Measurements from ENCODE around the gene CADM1. TPM values are rescaled to one million over a fixed set of nuclear protein-coding genes. Genes with fewer than 3 reads are reported as not detected.

Gene CADM1
- total RNA-seq, 1 experiment from 2014 or later: 0.79 TPM

DNA sequence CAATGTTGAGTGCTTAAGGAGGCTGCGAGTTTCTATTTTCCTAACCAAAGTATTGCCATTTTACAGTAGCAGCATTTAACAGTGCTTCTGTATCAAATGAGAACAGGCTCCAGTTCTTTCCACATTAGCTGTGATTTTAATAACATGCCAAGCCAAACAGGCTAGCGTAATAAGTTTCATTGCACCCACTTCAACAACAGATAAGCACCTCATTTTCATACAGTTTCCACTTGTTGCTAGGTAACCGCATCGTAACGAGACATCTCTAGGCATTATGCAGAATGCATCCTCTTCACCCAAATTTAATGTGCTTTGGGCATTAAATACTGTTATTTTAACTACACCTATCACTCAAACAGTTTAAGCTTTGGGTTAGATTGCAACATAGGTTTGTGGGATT lies 79.0 kb downstream of the CADM1 start (continued):
- no peak for TF ChIP-seq ZNF274 (IDR thresholded peaks at IDR 0.05; ENCODE audit: low read depth, low read length)
- no peak for TF ChIP-seq POLR2AphosphoS5 (IDR thresholded peaks at IDR 0.05; ENCODE audit: low read depth, low read length)
- TF ChIP-seq, protein P1, sequence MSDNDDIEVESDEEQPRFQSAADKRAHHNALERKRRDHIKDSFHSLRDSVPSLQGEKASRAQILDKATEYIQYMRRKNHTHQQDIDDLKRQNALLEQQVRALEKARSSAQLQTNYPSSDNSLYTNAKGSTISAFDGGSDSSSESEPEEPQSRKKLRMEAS (IDR thresholded peaks at IDR 0.05): no peak
- TF ChIP-seq EZH2 (IDR thresholded peaks at IDR 0.05): no peak
- no peak for TF ChIP-seq SIN3A (IDR thresholded peaks at IDR 0.05; ENCODE audit: low read depth)
- no peak for TF ChIP-seq EGR1 (IDR thresholded peaks at IDR 0.05; ENCODE audit: low read depth)

DNA sequence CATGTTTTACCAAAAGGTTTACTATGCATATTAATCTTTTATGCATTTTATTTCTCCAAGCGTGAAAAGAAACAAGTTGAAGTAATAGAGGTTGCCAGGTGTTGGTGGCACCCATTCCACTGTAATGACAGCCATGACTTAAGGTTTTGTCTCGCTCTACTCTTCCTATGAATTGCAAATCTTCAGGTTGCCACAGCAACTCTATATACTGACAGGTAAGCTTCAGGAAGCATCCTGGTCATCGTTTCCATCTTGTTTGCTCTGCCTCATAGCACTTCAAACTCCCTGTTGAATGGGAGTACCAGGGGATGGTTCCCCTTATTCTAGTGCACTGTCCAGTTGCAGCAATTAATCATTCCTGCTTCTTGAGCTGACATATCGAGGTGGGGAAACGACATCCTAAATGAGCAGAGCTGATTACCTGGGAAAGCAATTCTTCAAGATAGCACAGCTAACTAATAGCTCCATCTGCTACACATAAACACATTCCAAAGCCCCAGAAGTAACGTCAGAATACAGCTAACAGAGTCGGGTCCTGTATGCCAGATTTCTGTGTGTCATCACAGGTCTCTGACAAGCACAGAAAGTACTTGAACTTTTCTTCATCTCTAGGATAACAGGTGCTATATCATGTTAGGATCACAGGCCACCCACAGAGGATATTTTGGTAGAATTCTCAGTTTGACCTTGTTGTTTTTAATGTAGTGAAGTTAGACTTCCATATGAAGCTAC lies 80.3 kb downstream of the CADM1 start:
- no peak for TF ChIP-seq SP1 (IDR thresholded peaks at IDR 0.05; ENCODE audit: low read depth)
- TF ChIP-seq EGR1 (IDR thresholded peaks at IDR 0.05; ENCODE audit: low read depth): no peak
- no peak for TF ChIP-seq CEBPB (IDR thresholded peaks at IDR 0.05; ENCODE audit: low read depth)
- TF ChIP-seq, protein P1 (IDR thresholded peaks at IDR 0.05): no peak
- no peak for TF ChIP-seq SRF (IDR thresholded peaks at IDR 0.05; ENCODE audit: low read depth)
- TF ChIP-seq, protein P2, sequence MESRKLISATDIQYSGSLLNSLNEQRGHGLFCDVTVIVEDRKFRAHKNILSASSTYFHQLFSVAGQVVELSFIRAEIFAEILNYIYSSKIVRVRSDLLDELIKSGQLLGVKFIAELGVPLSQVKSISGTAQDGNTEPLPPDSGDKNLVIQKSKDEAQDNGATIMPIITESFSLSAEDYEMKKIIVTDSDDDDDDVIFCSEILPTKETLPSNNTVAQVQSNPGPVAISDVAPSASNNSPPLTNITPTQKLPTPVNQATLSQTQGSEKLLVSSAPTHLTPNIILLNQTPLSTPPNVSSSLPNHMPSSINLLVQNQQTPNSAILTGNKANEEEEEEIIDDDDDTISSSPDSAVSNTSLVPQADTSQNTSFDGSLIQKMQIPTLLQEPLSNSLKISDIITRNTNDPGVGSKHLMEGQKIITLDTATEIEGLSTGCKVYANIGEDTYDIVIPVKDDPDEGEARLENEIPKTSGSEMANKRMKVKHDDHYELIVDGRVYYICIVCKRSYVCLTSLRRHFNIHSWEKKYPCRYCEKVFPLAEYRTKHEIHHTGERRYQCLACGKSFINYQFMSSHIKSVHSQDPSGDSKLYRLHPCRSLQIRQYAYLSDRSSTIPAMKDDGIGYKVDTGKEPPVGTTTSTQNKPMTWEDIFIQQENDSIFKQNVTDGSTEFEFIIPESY (IDR thresholded peaks at IDR 0.05; ENCODE audit: extremely low read depth, insufficient replicate concordance, low read length): no peak
- TF ChIP-seq ZFX (IDR thresholded peaks at IDR 0.05): no peak
- TF ChIP-seq FOSL1 (IDR thresholded peaks at IDR 0.05; ENCODE audit: low read depth): no peak
- no peak for TF ChIP-seq YY1 (IDR thresholded peaks at IDR 0.05; ENCODE audit: extremely low read depth, insufficient replicate concordance, low read depth, low read length)
- TF ChIP-seq ZNF274 (IDR thresholded peaks at IDR 0.05; ENCODE audit: low read depth, low read length): no peak
- TF ChIP-seq EZH2 (IDR thresholded peaks at IDR 0.05): no peak
- TF ChIP-seq RAD21 (IDR thresholded peaks at IDR 0.05; ENCODE audit: low read depth): no peak
- TF ChIP-seq CBX3 (IDR thresholded peaks at IDR 0.05; ENCODE audit: low read depth): no peak
- TF ChIP-seq, protein P3, sequence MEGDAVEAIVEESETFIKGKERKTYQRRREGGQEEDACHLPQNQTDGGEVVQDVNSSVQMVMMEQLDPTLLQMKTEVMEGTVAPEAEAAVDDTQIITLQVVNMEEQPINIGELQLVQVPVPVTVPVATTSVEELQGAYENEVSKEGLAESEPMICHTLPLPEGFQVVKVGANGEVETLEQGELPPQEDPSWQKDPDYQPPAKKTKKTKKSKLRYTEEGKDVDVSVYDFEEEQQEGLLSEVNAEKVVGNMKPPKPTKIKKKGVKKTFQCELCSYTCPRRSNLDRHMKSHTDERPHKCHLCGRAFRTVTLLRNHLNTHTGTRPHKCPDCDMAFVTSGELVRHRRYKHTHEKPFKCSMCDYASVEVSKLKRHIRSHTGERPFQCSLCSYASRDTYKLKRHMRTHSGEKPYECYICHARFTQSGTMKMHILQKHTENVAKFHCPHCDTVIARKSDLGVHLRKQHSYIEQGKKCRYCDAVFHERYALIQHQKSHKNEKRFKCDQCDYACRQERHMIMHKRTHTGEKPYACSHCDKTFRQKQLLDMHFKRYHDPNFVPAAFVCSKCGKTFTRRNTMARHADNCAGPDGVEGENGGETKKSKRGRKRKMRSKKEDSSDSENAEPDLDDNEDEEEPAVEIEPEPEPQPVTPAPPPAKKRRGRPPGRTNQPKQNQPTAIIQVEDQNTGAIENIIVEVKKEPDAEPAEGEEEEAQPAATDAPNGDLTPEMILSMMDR (IDR thresholded peaks at IDR 0.05 in 2 of 3, conservative IDR thresholded peaks at IDR 0.05 in 1 of 3; ENCODE audit: borderline replicate concordance in 1 of 3, insufficient read depth in 1 of 3, low read depth in 2 of 3, low read length in 2 of 3): no peak
- no peak for TF ChIP-seq EZH2phosphoT487 (IDR thresholded peaks at IDR 0.05; ENCODE audit: borderline replicate concordance)
- TF ChIP-seq SIN3A (IDR thresholded peaks at IDR 0.05; ENCODE audit: low read depth): no peak
- no peak for TF ChIP-seq JUND (IDR thresholded peaks at IDR 0.05)

More for the DNA sequence above, 80.3 kb downstream of the CADM1 start:
- no peaks in the 10 kb centered on the region for H3K27me3 ChIP-seq (ENCODE audit: insufficient read depth, low read length)
- ChIA-PET POLR2A (no interaction called here), CTCF (no interaction called here), RAD21 (ENCODE audit: low non-redundant PET in 1 of 2, low total read pairs in 2 of 2, uncharacterized antibody in 2 of 2, unreplicated experiment in 2 of 2) (no interaction called here)
- ATAC-seq: no peak
- intact Hi-C loops (cut with micrococcal nuclease): no loop called here
- no peak overlapping the region for H3K4me2 ChIP-seq (ENCODE audit: low read length)
- DNase-seq (ENCODE audit: low read depth, low spot score): no peak
- H3K9me2 ChIP-seq (ENCODE audit: insufficient read depth): no peaks in the 10 kb centered on the region
- H2AFZ ChIP-seq (ENCODE audit: low read depth, low read length, poor library complexity, severe bottlenecking): no peak overlapping the region
- H3K9ac ChIP-seq (ENCODE audit: low read length): no peak overlapping the region
- no peaks in the 10 kb centered on the region for H3K36me3 ChIP-seq (ENCODE audit: control insufficient read depth in 1 of 2, insufficient read depth in 2 of 2, low read length in 2 of 2)
- no peaks in the 10 kb centered on the region for H4K20me1 ChIP-seq (ENCODE audit: insufficient read depth)
- BruUV-seq (replicated peaks): no TSS peak
- H3K4me3 ChIP-seq (replicated peaks in 1 of 2; ENCODE audit: low read depth in 1 of 2, low read length in 2 of 2): no peak overlapping the region
- no peak overlapping the region for H3K27ac ChIP-seq (ENCODE audit: low read depth, low read length)
- no peaks in the 10 kb centered on the region for H3K4me1 ChIP-seq (ENCODE audit: control insufficient read depth in 1 of 2, insufficient read depth in 2 of 2, low read length in 2 of 2)
- no peaks in the 10 kb centered on the region for H3K79me2 ChIP-seq (ENCODE audit: insufficient read depth, low read length)
- peaks cover 0 to 14% of the 10 kb centered on the region in 2 experiments; a peak in 2 of 4 replicates for H3K9me3 ChIP-seq (ENCODE audit: control insufficient read depth in 1 of 2, insufficient read depth in 1 of 2, low read depth in 1 of 2, low read length in 2 of 2)

All from HCT116 (cell line).